K562 (cell line): Measurements from ENCODE around the gene CCDC85C. TPM values are rescaled to one million over a fixed set of nuclear protein-coding genes. Genes with fewer than 3 reads are reported as not detected.

Experiments used
- CEBPB ChIP-seq: fragments of 450-650 bp; IDR thresholded peaks from 2 replicates; pipeline ENCODE4 v1.6.1; 2016; ENCODE audit warnings: missing genetic modification characterization, missing compliant biosample characterization
- KAT8 ChIP-seq: fragments of 450-650 bp; IDR thresholded peaks from 2 replicates; pipeline ENCODE4 v1.6.1; 2016; ENCODE audit warnings: low read depth, mild to moderate bottlenecking
- PPARD ChIP-seq: fragments of 250-450 bp; sonication (Bioruptor Pico); IDR thresholded peaks from 2 replicates; pipeline ENCODE4 v1.8.0; 2022; ENCODE audit warnings: inconsistent platforms, mild to moderate bottlenecking, moderate library complexity
- polyA plus RNA-seq, 8 experiments: library from polyadenylated mRNA; depleted of rRNA in 4 of 8; stranded (reverse) in 5 of 8; unstranded in 3 of 8; fragments of >200 nt; fragmentation: Nextera tagmentation in 2 of 8; fragmentation: Illumina TruSeq in 1 of 8; extraction: Ambion mirVana in 2 of 8; extraction: Trizol in 1 of 8; gene quantifications; 2 replicates each; pipeline versions ENCODE4 v1.2.1 to v1.2.3, GENCODE V29; 2011 to 2014; ENCODE audit warnings: inconsistent platforms in 1 of 8, missing spikeins in 1 of 8
- total RNA-seq, 7 experiments: library from RNA; depleted of rRNA in 6 of 7; stranded (reverse); fragments of >200 nt in 6 of 7; fragmentation: Illumina TruSeq in 2 of 7; extraction: Trizol in 2 of 7; gene quantifications; 2 replicates each; pipeline versions ENCODE4 v1.2.1 to v1.2.3, GENCODE V29; 2011 to 2021; ENCODE audit warnings: low replicate concordance in 1 of 7
- TF ChIP-seq, protein P1 (sequence below): fragments of 450-650 bp; IDR thresholded peaks from 2 replicates; pipeline ENCODE4 v1.6.1; 2016; ENCODE audit warnings: mild to moderate bottlenecking, moderate library complexity
- TF ChIP-seq, protein P2 (sequence below): fragments of 450-650 bp; formaldehyde crosslinking; IDR thresholded peaks from 2 replicates; pipeline ENCODE4 v1.4.0; 2020; ENCODE audit warnings: mild to moderate bottlenecking, moderate library complexity
- TF ChIP-seq, protein P3 (sequence below): IDR thresholded peaks from 3 replicates; pipeline ENCODE4 v1.6.1; 2011; ENCODE audit warnings: borderline replicate concordance, mild to moderate bottlenecking, moderate library complexity; ENCODE audit not compliant: insufficient read length; ENCODE audit errors: extremely low read depth
- TF ChIP-seq, protein P4 (sequence below): fragments of 250-450 bp; sonication (Bioruptor Pico); IDR thresholded peaks from 2 replicates; pipeline ENCODE4 v1.9.0; 2021; ENCODE audit warnings: mild to moderate bottlenecking, inconsistent platforms

CCDC85C gene
- total and polyA plus RNA-seq, 9 of the 15 experiments (the other 6 are each of a cell fraction or from before 2014, with no cell fraction given): 0.18 to 22.0 (median 6.3) TPM

DNA sequence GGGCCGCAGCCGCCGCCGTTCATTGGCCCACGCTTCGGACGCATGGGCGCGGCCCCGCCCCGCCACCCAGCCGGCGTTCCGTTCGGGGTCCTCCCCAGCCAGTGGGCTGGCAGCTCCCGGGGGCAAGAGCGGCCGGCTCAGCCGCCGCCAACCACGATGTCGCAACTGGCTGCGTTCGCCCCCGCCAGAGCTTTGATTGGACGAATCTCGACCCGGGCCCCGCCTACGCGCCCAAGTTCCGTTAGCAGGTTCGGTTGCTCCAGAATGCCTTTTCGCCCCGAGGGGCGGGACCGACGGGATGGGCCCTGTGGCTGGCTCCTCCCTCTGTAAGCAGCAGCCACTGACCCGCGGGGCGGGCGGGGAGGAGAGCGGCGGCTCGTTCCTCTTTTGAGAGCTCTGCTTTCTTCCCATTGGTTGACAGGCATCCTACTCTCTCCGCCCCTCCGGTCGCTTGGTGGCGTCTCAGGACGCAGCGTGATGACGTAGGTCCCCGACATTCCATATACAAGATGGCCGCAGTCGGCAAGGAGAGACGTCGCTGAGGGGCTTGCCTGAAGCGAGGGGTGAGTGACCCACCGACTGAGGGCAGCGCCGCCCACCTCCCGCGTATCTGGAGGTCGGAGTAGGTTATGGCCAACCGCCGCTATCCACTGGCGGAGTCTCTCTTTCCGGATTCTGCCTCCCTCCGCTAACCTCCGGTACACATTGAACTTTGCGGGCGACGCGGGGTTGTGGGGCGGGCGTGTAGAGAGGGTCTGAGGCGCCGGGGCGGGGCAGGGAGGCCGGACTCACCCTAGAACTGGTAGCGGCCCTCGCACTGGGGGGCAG is 122.9 kb downstream of the CCDC85C start, which contains the start of gene CCNK (continued):
- TF ChIP-seq, protein P1, sequence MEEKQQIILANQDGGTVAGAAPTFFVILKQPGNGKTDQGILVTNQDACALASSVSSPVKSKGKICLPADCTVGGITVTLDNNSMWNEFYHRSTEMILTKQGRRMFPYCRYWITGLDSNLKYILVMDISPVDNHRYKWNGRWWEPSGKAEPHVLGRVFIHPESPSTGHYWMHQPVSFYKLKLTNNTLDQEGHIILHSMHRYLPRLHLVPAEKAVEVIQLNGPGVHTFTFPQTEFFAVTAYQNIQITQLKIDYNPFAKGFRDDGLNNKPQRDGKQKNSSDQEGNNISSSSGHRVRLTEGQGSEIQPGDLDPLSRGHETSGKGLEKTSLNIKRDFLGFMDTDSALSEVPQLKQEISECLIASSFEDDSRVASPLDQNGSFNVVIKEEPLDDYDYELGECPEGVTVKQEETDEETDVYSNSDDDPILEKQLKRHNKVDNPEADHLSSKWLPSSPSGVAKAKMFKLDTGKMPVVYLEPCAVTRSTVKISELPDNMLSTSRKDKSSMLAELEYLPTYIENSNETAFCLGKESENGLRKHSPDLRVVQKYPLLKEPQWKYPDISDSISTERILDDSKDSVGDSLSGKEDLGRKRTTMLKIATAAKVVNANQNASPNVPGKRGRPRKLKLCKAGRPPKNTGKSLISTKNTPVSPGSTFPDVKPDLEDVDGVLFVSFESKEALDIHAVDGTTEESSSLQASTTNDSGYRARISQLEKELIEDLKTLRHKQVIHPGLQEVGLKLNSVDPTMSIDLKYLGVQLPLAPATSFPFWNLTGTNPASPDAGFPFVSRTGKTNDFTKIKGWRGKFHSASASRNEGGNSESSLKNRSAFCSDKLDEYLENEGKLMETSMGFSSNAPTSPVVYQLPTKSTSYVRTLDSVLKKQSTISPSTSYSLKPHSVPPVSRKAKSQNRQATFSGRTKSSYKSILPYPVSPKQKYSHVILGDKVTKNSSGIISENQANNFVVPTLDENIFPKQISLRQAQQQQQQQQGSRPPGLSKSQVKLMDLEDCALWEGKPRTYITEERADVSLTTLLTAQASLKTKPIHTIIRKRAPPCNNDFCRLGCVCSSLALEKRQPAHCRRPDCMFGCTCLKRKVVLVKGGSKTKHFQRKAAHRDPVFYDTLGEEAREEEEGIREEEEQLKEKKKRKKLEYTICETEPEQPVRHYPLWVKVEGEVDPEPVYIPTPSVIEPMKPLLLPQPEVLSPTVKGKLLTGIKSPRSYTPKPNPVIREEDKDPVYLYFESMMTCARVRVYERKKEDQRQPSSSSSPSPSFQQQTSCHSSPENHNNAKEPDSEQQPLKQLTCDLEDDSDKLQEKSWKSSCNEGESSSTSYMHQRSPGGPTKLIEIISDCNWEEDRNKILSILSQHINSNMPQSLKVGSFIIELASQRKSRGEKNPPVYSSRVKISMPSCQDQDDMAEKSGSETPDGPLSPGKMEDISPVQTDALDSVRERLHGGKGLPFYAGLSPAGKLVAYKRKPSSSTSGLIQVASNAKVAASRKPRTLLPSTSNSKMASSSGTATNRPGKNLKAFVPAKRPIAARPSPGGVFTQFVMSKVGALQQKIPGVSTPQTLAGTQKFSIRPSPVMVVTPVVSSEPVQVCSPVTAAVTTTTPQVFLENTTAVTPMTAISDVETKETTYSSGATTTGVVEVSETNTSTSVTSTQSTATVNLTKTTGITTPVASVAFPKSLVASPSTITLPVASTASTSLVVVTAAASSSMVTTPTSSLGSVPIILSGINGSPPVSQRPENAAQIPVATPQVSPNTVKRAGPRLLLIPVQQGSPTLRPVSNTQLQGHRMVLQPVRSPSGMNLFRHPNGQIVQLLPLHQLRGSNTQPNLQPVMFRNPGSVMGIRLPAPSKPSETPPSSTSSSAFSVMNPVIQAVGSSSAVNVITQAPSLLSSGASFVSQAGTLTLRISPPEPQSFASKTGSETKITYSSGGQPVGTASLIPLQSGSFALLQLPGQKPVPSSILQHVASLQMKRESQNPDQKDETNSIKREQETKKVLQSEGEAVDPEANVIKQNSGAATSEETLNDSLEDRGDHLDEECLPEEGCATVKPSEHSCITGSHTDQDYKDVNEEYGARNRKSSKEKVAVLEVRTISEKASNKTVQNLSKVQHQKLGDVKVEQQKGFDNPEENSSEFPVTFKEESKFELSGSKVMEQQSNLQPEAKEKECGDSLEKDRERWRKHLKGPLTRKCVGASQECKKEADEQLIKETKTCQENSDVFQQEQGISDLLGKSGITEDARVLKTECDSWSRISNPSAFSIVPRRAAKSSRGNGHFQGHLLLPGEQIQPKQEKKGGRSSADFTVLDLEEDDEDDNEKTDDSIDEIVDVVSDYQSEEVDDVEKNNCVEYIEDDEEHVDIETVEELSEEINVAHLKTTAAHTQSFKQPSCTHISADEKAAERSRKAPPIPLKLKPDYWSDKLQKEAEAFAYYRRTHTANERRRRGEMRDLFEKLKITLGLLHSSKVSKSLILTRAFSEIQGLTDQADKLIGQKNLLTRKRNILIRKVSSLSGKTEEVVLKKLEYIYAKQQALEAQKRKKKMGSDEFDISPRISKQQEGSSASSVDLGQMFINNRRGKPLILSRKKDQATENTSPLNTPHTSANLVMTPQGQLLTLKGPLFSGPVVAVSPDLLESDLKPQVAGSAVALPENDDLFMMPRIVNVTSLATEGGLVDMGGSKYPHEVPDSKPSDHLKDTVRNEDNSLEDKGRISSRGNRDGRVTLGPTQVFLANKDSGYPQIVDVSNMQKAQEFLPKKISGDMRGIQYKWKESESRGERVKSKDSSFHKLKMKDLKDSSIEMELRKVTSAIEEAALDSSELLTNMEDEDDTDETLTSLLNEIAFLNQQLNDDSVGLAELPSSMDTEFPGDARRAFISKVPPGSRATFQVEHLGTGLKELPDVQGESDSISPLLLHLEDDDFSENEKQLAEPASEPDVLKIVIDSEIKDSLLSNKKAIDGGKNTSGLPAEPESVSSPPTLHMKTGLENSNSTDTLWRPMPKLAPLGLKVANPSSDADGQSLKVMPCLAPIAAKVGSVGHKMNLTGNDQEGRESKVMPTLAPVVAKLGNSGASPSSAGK: no peak
- TF ChIP-seq, protein P2, sequence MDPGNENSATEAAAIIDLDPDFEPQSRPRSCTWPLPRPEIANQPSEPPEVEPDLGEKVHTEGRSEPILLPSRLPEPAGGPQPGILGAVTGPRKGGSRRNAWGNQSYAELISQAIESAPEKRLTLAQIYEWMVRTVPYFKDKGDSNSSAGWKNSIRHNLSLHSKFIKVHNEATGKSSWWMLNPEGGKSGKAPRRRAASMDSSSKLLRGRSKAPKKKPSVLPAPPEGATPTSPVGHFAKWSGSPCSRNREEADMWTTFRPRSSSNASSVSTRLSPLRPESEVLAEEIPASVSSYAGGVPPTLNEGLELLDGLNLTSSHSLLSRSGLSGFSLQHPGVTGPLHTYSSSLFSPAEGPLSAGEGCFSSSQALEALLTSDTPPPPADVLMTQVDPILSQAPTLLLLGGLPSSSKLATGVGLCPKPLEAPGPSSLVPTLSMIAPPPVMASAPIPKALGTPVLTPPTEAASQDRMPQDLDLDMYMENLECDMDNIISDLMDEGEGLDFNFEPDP (CRISPR knock-in tag): no peak
- TF ChIP-seq, protein P3, sequence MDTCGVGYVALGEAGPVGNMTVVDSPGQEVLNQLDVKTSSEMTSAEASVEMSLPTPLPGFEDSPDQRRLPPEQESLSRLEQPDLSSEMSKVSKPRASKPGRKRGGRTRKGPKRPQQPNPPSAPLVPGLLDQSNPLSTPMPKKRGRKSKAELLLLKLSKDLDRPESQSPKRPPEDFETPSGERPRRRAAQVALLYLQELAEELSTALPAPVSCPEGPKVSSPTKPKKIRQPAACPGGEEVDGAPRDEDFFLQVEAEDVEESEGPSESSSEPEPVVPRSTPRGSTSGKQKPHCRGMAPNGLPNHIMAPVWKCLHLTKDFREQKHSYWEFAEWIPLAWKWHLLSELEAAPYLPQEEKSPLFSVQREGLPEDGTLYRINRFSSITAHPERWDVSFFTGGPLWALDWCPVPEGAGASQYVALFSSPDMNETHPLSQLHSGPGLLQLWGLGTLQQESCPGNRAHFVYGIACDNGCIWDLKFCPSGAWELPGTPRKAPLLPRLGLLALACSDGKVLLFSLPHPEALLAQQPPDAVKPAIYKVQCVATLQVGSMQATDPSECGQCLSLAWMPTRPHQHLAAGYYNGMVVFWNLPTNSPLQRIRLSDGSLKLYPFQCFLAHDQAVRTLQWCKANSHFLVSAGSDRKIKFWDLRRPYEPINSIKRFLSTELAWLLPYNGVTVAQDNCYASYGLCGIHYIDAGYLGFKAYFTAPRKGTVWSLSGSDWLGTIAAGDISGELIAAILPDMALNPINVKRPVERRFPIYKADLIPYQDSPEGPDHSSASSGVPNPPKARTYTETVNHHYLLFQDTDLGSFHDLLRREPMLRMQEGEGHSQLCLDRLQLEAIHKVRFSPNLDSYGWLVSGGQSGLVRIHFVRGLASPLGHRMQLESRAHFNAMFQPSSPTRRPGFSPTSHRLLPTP: no peak
- TF ChIP-seq KAT8: no peak
- peak; percentile 95 for TF ChIP-seq CEBPB (tag)
- TF ChIP-seq, protein P4, sequence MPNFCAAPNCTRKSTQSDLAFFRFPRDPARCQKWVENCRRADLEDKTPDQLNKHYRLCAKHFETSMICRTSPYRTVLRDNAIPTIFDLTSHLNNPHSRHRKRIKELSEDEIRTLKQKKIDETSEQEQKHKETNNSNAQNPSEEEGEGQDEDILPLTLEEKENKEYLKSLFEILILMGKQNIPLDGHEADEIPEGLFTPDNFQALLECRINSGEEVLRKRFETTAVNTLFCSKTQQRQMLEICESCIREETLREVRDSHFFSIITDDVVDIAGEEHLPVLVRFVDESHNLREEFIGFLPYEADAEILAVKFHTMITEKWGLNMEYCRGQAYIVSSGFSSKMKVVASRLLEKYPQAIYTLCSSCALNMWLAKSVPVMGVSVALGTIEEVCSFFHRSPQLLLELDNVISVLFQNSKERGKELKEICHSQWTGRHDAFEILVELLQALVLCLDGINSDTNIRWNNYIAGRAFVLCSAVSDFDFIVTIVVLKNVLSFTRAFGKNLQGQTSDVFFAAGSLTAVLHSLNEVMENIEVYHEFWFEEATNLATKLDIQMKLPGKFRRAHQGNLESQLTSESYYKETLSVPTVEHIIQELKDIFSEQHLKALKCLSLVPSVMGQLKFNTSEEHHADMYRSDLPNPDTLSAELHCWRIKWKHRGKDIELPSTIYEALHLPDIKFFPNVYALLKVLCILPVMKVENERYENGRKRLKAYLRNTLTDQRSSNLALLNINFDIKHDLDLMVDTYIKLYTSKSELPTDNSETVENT (CRISPR knock-in tag): peak; percentile 82
- TF ChIP-seq PPARD (CRISPR knock-in tag): no peak
